Upper lobe of left lung (tissue), 6 donors: ENCODE measurements around the gene OTOGL. TPM values are rescaled to one million over a fixed set of nuclear protein-coding genes. Genes with fewer than 3 reads are reported as not detected.

Source experiments
- ATAC-seq, 2 donors: fragments of 200-7000 bp; cut with Tn5 transposase; one replicate each; pipeline ENCODE4 v1.9.1; 2022; ENCODE audit warnings: mild to moderate bottlenecking in 2 of 2, moderate library complexity in 2 of 2; ENCODE audit not compliant: low FRiP score in 2 of 2
- DNase-seq, 2 donors: peaks; one replicate each; pipeline ENCODE4 v3.0.0-alpha.2; 2019 to 2020
- H3K27ac ChIP-seq, 4 donors: fragments of 200-600 bp; sonication (generic); one replicate each; pipeline ENCODE4 v1.5.1; 2016 to 2019
- H3K27me3 ChIP-seq, 4 donors: fragments of 200-600 bp; sonication (generic); one replicate each; pipeline ENCODE4 v1.5.1; 2017 to 2019
- H3K36me3 ChIP-seq, 4 donors: fragments of 200-600 bp; sonication (generic); one replicate each; pipeline ENCODE4 v1.5.1; 2016 to 2019
- H3K4me1 ChIP-seq, 4 donors: fragments of 200-600 bp; sonication (generic); one replicate each; pipeline ENCODE4 v1.5.1; 2018 to 2019
- H3K4me3 ChIP-seq, 4 donors: fragments of 200-600 bp; sonication (generic); one replicate each; pipeline ENCODE4 v1.5.1; 2017 to 2019; ENCODE audit warnings: mild to moderate bottlenecking in 2 of 4, moderate library complexity in 1 of 4
- H3K9me3 ChIP-seq, 4 donors: fragments of 200-600 bp; sonication (generic); one replicate each; pipeline ENCODE4 v1.5.1; 2018 to 2019
- CTCF ChIP-seq, 6 experiments: fragments of 450-650 bp in 4 of 6; fragments of 200-600 bp in 2 of 6; sonication (generic) in 2 of 6; IDR thresholded peaks; one replicate each; pipeline ENCODE4 v1.5.1; 2016 to 2019; ENCODE audit warnings: antibody characterized with exemption in 6 of 6
- EP300 ChIP-seq, 4 donors: sonication (generic); formaldehyde crosslinking; IDR thresholded peaks; one replicate each; pipeline ENCODE4 v1.5.1; 2017; ENCODE audit warnings: antibody characterized with exemption in 4 of 4, control low read depth in 2 of 4
- POLR2A ChIP-seq, 4 donors: fragments of 450-650 bp; IDR thresholded peaks; one replicate each; pipeline ENCODE4 v1.5.1; 2016 to 2017; ENCODE audit warnings: antibody characterized with exemption in 4 of 4, mild to moderate bottlenecking in 2 of 4
- POLR2AphosphoS5 ChIP-seq, 2 donors: sonication (generic); formaldehyde crosslinking; IDR thresholded peaks; one replicate each; pipeline ENCODE4 v1.5.1; 2017; ENCODE audit warnings: antibody characterized with exemption in 2 of 2
- WGBS, 2 donors: methylation state at CpG; one replicate each; pipeline ENCODE4 v1.1.5; 2017 to 2018; 5-methylcytosine and 5-hydroxymethylcytosine counted together
- total RNA-seq, 6 donors: library from RNA; depleted of rRNA in 4 of 6; stranded (reverse); fragments of >200 nt in 4 of 6; gene quantifications; one replicate each; pipeline versions ENCODE4 v1.1.0 to v1.2.1, GENCODE V29; 2016 to 2021
- donor health status: DM: no; HTN: no; CAD: no; lungs with moderate emphysema.
- donor health status: DM: no; HTN: yes; CAD: no; lungs with severe emphysema.

The OTOGL gene
- total RNA-seq, 6 donors from 2014 or later, result 0.10 to 3.1 (median 0.21) TPM

- H3K4me3 ChIP-seq, result no peak overlapping the region
These were observed 173.8 kb downstream of the OTOGL start for GRCh38 chr12:80273144-80273543.

GRCh38 chr12:80277732-80278131, 178.4 kb downstream of the OTOGL start:
- Histone ChIP-seq H3K36me3 (no peaks in the 10 kb centered on the region), H3K4me3 (no peak overlapping the region), H3K27ac (no peak overlapping the region), H3K4me1 (no peaks in the 10 kb centered on the region), H3K27me3 (no peaks in the 10 kb centered on the region), H3K9me3 (peaks cover 0 to 4% (median 0%) of the 10 kb centered on the region in 4 donors)
- no peak for ATAC-seq
- TF ChIP-seq CTCF (IDR thresholded peaks at IDR 0.05) (no peak), POLR2AphosphoS5 (IDR thresholded peaks at IDR 0.05) (no peak), POLR2A (IDR thresholded peaks at IDR 0.05) (no peak), EP300 (IDR thresholded peaks at IDR 0.05) (no peak)
- WGBS, 2 donors, result 87 to 91% methylated on average over 4 of the region's 4 CpGs
- no peak for DNase-seq

More at GRCh38 chr12:80273144-80273543, 173.8 kb downstream of the OTOGL start:
- H3K36me3 ChIP-seq, result no peaks in the 10 kb centered on the region
- no peaks in the 10 kb centered on the region for H3K27me3 ChIP-seq
- WGBS, 2 donors, result 83 to 86% methylated on average over 1 of the region's 1 CpG
- no peaks in the 10 kb centered on the region for H3K9me3 ChIP-seq
- H3K27ac ChIP-seq, result no peak overlapping the region
- DNase-seq (no peak), ATAC-seq (no peak)
- H3K4me1 ChIP-seq, result peaks cover 0 to 8% (median 0%) of the 10 kb centered on the region in 4 donors
- TF ChIP-seq POLR2A (IDR thresholded peaks at IDR 0.05), result no peak
- no peak for TF ChIP-seq POLR2AphosphoS5 (IDR thresholded peaks at IDR 0.05)
- TF ChIP-seq CTCF (IDR thresholded peaks at IDR 0.05), result no peak
- TF ChIP-seq EP300 (IDR thresholded peaks at IDR 0.05), result no peak

GRCh38 chr12:80282226-80282625, 182.9 kb downstream of the OTOGL start:
- no peak for ATAC-seq
- Histone ChIP-seq H3K27me3 (no peaks in the 10 kb centered on the region), H3K27ac (no peak overlapping the region), H3K4me3 (no peak overlapping the region), H3K9me3 (peaks cover 0 to 4% (median 0%) of the 10 kb centered on the region in 4 donors), H3K36me3 (no peaks in the 10 kb centered on the region), H3K4me1 (no peaks in the 10 kb centered on the region)
- no peak for DNase-seq
- TF ChIP-seq POLR2AphosphoS5 (IDR thresholded peaks at IDR 0.05) (no peak), POLR2A (IDR thresholded peaks at IDR 0.05) (no peak), CTCF (IDR thresholded peaks at IDR 0.05) (no peak), EP300 (IDR thresholded peaks at IDR 0.05) (no peak)
- WGBS, 2 donors, result 80 to 87% methylated on average over 4 of the region's 4 CpGs

- Histone ChIP-seq H3K4me3 (no peak overlapping the region), H3K27me3 (no peaks in the 10 kb centered on the region), H3K4me1 (no peaks in the 10 kb centered on the region), H3K36me3 (no peaks in the 10 kb centered on the region), H3K27ac (no peak overlapping the region), H3K9me3 (peaks cover 0 to 4% (median 0%) of the 10 kb centered on the region in 4 donors)
- DNase-seq, result no peak
- TF ChIP-seq POLR2A (IDR thresholded peaks at IDR 0.05) (no peak), POLR2AphosphoS5 (IDR thresholded peaks at IDR 0.05) (no peak), CTCF (IDR thresholded peaks at IDR 0.05) (no peak), EP300 (IDR thresholded peaks at IDR 0.05) (no peak)
- no peak for ATAC-seq
These were observed 183.4 kb downstream of the OTOGL start for GRCh38 chr12:80282761-80283160.

GRCh38 chr12:80291108-80291754, 191.9 kb downstream of the OTOGL start:
- ATAC-seq (no peak), DNase-seq (no peak)
- Histone ChIP-seq H3K27me3 (no peaks in the 10 kb centered on the region), H3K36me3 (no peaks in the 10 kb centered on the region), H3K9me3 (no peaks in the 10 kb centered on the region), H3K27ac (no peak overlapping the region), H3K4me3 (no peak overlapping the region), H3K4me1 (no peaks in the 10 kb centered on the region)
- no peak for TF ChIP-seq EP300 (IDR thresholded peaks at IDR 0.05)
- WGBS, 2 donors, result 64 to 65% methylated on average over 5 of the region's 5 CpGs
